Endometrial microvascular endothelial cells (primary cell): Measurements from ENCODE around the gene SLC43A3. TPM values are rescaled to one million over a fixed set of nuclear protein-coding genes. Genes with fewer than 3 reads are reported as not detected.
"Not testable (repeated sequence)": the region's sequence is repeated elsewhere in the genome, so short reads cannot be mapped to it uniquely, and the experiment has no call there.

Experiments
- in situ Hi-C: cut with HindIII; loops from 2 replicates; pipeline ENCODE4 v1.10.0; 2017; ENCODE audit warnings: low sequenced_read_pairs, low pct_unique_long_range_greater_than_20kb; ENCODE audit errors: inconsistent ontology term
- total RNA-seq: library from RNA; depleted of rRNA; stranded (reverse); fragments of >200 nt; gene quantifications from one replicate; pipeline ENCODE4 v1.2.3, GENCODE V29; 2015; ENCODE audit errors: inconsistent ontology term

Gene SLC43A3
- total RNA-seq, 1 donor from 2014 or later, result 122 TPM

DNA sequence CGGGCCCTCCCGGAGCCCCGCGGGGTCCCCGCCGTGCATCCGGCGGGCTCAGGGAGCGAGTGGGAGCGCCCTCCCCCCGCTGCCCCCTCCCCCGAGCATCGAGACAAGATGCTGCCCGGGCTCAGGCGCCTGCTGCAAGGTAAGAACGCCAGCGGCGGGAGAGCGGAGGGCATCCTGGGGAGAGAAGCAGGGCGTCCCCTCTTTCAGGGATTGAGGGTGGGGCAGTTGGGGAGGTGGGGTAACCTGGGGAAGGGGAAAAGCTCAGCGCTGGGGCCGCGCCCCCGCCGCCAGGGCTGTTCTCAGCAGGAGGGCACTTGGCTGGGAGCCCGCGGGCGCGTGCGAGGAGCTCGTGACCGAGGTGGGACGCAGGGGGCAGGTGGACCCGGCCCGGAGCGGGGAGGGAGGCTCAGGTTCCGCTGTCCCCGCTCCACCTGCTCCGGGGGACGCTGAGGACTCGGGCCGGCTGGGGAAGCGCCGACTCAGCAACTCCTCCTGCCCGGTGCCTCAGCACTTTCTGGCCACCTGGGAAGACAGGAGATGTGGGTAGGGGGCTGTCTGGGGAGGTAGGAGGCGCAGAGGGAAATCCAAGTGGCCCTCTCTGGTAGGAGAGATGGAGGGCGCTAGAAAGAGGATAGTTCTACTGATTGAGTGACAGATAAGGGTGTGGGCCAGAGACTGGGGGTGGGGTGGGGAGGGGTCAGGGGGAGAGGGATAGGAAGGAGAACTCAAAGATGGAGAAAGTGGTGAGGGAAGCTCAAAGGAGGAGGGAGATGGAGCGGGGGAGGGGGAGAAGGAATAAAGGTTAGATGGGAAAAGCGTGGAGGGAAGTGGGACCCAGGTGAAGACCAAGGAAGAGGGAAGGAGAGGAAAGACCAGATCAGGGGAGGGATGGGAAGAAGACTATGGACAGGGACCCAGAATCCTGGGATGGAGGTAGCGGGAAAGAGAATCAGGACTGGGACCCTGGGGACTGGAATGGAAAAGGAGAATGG lies 34.1 kb upstream of the SLC43A3 start:
- in situ Hi-C loops, result no loop called here

- in situ Hi-C loops, result no loop called here
Measured at GRCh38 chr11:57460022-57460757, 33.3 kb upstream of the SLC43A3 start, which contains the start of gene RTN4RL2. TSS of gene RTN4RL2 (plus strand) at chr11:57460528. CDS start at chr11:57460866, 338 bp downstream.

GRCh38 chr11:57459164-57460021 lies 32.5 kb upstream of the SLC43A3 start:
- in situ Hi-C loops, result no loop called here

- in situ Hi-C loops, result no loop called here
Measured at GRCh38 chr11:57458410-57459163, 31.7 kb upstream of the SLC43A3 start.

- in situ Hi-C loops, result no loop called here
Measured at GRCh38 chr11:57458060-57458409, 31.1 kb upstream of the SLC43A3 start.

GRCh38 chr11:57457643-57458023 lies 30.7 kb upstream of the SLC43A3 start:
- in situ Hi-C loops, result no loop called here

DNA sequence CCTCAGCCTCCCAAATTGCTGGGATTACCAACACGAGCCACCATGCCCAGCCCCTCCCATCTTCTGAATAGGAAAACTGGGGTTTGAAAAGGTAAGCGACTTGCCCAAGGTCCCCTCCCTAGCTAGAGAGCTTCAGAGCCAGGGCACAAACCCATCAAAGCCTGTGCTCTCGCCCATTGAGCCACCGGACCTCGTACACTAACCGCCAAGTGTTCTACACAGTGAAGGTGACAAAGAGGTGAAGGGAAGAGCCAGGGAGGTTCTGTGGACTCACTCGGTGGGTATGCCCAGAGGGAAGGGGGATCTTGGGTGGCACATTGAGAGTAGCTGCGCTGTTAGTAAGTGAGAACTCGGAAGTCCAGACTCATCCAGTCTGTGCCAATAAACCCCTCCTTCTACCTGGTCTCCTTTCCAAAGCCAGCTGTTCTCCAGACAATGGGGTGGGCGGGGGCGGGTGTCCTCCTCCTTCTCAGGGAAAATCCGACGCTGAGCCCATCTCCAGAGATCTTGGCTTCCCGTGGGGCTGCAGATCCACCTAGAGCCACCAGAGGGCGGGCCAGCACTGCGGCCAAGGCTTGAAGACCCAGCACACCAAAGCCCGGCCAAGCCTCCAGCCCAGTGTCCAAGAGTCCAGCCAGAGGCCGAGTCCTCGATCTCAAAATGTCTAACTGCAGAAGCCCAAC lies 30.2 kb upstream of the SLC43A3 start:
- in situ Hi-C loops, result no loop called here

GRCh38 chr11:57453543-57454177 lies 26.7 kb upstream of the SLC43A3 start:
- in situ Hi-C loops, result no loop called here

- in situ Hi-C loops, result no loop called here
Measured at GRCh38 chr11:57446055-57446454, 19.1 kb upstream of the SLC43A3 start.

- in situ Hi-C loops, result not testable (repeated sequence)
Measured at GRCh38 chr11:57445122-57445394, 18.1 kb upstream of the SLC43A3 start.

- in situ Hi-C loops, result no loop called here
Measured at GRCh38 chr11:57444362-57445121, 17.6 kb upstream of the SLC43A3 start.

GRCh38 chr11:57440744-57441414 lies 14.0 kb upstream of the SLC43A3 start:
- in situ Hi-C loops, result no loop called here

DNA sequence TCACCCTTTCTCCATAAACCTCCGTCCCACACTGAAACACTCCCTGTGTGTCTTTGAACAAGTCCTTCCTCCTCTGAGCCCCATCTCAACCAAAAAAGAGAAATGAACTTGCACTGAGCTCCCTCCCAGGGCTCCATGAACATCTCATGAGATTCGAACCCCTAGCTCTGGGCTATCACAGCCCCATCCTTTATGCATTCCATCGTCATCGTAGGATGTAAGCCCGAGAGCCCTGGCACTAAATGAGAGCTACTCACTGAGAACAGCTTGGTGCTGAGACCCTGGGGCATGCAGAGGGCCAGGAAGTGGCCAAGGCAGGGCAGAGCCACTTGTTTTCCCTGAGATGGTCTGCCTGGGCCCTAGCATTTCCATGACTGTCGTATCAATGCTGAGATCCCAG lies 12.9 kb upstream of the SLC43A3 start:
- in situ Hi-C loops, result no loop called here

DNA sequence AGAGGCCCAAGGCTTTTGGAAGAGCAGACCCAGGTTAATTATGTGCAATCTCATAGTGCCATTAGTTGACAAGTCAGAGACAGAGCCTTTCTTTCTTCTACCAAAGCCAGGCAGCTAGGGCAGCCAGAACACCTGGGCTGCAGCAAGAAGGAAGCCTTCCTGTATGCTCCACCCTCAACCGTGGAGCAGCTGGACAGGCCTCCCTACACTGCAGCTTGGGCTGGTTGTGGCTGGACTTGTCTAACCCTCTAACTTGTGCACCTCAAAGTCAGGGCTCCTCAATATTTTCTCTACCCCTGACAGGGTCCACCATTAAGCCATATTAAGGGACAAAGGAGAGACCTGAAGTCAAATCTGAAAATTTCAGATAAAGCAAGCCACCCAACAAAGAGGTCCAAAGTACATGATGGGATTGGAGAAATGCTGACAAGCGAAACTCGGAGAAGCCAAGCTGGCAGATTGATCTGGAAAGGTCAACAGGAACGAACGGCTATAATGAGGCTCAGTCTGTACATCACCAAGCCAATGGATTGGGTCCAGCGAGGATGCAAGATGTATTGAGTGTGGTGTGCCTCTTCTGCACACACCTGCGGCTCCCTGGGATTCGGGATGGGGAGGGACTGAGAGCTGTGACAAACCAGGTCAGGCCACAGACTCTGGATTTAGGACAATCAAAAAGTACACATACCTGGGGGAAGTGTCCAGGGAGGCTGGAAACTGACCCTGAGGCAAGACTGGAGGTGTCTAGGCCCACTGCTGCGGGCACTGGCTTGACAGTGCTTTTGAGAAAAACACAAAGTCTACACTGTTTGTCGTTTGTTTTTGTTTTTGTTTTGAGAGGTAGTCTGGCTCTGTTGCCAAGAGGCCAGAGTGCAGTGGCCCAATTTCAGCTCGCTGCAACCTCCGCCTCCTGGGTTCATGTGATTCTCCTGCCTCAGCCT lies 11.7 kb upstream of the SLC43A3 start:
- in situ Hi-C loops, result no loop called here

DNA sequence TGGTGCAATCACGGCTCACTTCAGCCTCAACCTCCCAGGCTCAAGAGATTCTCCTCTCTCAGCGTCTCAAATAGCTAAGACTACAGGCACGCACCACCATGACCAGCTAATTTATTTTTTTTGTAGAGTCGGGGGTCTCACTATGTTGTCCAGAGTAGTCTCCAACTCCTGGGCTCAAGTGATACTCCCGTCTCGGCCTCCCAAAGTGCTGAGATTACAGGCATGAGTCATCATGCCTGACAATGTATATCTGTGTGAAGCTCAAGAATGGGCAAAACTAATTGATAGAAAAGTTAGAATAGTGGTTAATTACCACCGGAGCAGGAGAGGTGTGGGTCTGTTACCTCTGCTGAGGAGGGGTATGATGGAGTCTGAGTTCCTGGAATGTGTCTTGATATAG lies 9.1 kb upstream of the SLC43A3 start:
- in situ Hi-C loops, result no loop called here
